ENCODE data around the gene IQCB1.

Gene IQCB1, protein sequence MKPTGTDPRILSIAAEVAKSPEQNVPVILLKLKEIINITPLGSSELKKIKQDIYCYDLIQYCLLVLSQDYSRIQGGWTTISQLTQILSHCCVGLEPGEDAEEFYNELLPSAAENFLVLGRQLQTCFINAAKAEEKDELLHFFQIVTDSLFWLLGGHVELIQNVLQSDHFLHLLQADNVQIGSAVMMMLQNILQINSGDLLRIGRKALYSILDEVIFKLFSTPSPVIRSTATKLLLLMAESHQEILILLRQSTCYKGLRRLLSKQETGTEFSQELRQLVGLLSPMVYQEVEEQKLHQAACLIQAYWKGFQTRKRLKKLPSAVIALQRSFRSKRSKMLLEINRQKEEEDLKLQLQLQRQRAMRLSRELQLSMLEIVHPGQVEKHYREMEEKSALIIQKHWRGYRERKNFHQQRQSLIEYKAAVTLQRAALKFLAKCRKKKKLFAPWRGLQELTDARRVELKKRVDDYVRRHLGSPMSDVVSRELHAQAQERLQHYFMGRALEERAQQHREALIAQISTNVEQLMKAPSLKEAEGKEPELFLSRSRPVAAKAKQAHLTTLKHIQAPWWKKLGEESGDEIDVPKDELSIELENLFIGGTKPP

DNA sequence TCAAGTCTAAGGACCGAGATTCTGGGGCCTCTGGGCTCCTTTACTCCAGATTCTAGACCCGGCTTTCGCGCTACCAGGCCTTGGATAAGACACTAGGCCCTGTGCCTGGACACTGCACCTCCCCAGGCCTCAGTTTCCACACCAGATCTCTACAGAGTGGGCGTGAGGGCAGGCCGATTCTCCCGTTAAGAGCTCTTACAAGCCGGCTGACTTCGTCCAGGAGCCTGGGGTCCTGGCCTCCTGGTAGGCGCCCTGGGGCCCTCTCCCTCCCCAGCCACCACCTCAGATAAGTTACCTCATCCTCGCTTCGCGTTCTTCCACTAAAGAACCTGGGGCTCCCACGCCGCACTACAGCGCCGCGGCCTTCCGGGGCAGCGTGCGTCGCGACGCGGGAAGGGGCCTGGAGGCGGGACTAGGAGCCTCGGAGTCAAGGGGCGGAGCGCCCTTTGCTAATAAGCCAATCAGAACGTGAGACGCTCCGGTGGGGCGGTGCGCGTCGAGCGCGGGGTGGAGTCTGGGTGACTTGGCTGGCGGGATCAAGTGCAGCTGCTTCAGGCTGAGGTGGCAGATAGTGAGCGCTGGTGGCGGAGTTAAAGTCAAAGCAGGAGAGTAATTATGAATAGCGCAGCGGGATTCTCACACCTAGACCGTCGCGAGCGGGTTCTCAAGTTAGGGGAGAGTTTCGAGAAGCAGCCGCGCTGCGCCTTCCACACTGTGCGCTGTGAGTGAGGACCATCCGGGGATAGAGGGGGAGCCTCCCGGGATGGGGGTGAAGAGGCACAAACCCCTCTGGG is at the start of gene IQCB1, which contains the start of gene EAF2:
Gene IQCB1, minus strand, starts transcription at position 390 of the 794 bp plus-strand sequence. CDS start 6,100 bp downstream, outside the sequence.
Gene EAF2, plus strand, starts transcription at position 539 of the 794 bp plus-strand sequence. Its CDS starts 77 bp downstream, at position 616.
- peak; percentile 100 for ATAC-seq
- TF ChIP-seq SNAI2 (CRISPR knock-in tag; IDR thresholded peaks at IDR 0.05) (no peak), TOX (CRISPR knock-in tag; IDR thresholded peaks at IDR 0.05; ENCODE audit: borderline replicate concordance) (no peak)
- TF ChIP-seq, protein P1, sequence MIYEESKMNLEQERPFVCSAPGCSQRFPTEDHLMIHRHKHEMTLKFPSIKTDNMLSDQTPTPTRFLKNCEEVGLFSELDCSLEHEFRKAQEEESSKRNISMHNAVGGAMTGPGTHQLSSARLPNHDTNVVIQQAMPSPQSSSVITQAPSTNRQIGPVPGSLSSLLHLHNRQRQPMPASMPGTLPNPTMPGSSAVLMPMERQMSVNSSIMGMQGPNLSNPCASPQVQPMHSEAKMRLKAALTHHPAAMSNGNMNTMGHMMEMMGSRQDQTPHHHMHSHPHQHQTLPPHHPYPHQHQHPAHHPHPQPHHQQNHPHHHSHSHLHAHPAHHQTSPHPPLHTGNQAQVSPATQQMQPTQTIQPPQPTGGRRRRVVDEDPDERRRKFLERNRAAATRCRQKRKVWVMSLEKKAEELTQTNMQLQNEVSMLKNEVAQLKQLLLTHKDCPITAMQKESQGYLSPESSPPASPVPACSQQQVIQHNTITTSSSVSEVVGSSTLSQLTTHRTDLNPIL (CRISPR knock-in tag; IDR thresholded peaks at IDR 0.05; ENCODE audit: low read depth), result no peak
- TF ChIP-seq, protein P2, sequence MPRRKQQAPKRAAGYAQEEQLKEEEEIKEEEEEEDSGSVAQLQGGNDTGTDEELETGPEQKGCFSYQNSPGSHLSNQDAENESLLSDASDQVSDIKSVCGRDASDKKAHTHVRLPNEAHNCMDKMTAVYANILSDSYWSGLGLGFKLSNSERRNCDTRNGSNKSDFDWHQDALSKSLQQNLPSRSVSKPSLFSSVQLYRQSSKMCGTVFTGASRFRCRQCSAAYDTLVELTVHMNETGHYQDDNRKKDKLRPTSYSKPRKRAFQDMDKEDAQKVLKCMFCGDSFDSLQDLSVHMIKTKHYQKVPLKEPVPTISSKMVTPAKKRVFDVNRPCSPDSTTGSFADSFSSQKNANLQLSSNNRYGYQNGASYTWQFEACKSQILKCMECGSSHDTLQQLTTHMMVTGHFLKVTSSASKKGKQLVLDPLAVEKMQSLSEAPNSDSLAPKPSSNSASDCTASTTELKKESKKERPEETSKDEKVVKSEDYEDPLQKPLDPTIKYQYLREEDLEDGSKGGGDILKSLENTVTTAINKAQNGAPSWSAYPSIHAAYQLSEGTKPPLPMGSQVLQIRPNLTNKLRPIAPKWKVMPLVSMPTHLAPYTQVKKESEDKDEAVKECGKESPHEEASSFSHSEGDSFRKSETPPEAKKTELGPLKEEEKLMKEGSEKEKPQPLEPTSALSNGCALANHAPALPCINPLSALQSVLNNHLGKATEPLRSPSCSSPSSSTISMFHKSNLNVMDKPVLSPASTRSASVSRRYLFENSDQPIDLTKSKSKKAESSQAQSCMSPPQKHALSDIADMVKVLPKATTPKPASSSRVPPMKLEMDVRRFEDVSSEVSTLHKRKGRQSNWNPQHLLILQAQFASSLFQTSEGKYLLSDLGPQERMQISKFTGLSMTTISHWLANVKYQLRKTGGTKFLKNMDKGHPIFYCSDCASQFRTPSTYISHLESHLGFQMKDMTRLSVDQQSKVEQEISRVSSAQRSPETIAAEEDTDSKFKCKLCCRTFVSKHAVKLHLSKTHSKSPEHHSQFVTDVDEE (CRISPR knock-in tag; IDR thresholded peaks at IDR 0.05), result no peak

DNA sequence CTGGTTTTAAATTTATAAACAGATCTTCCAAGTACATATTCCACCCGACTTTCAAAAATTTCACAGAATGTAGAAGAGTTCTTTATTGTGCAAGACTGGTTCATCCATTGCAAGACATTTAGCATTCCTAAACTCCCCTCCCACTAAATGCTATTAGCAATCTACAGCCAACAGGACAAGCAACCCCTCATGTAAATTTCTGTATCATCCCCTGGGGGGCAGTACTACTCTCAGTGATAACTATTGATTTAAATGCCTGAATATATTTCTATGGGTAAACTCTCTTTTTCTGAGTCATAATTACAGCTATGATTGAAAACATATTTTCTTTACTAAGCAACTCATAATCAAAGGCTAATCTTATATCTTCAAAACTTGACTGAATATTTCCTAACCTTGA is 48.6 kb upstream of the IQCB1 start:
- peak; percentile 41; the same call in 1 of the 3 replicates for ATAC-seq
- TF ChIP-seq TOX (CRISPR knock-in tag; IDR thresholded peaks at IDR 0.05; ENCODE audit: borderline replicate concordance) (no peak), CSDC2 (CRISPR knock-in tag; IDR thresholded peaks at IDR 0.05) (no peak), ZNF70 (CRISPR knock-in tag; IDR thresholded peaks at IDR 0.05) (no peak), TCF4 (CRISPR knock-in tag; IDR thresholded peaks at IDR 0.05; ENCODE audit: borderline replicate concordance) (no peak), RARB (CRISPR knock-in tag; IDR thresholded peaks at IDR 0.05) (no peak)
- TF ChIP-seq, protein P3, sequence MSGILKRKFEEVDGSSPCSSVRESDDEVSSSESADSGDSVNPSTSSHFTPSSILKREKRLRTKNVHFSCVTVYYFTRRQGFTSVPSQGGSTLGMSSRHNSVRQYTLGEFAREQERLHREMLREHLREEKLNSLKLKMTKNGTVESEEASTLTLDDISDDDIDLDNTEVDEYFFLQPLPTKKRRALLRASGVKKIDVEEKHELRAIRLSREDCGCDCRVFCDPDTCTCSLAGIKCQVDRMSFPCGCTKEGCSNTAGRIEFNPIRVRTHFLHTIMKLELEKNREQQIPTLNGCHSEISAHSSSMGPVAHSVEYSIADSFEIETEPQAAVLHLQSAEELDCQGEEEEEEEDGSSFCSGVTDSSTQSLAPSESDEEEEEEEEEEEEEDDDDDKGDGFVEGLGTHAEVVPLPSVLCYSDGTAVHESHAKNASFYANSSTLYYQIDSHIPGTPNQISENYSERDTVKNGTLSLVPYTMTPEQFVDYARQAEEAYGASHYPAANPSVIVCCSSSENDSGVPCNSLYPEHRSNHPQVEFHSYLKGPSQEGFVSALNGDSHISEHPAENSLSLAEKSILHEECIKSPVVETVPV (CRISPR knock-in tag; IDR thresholded peaks at IDR 0.05), result no peak

DNA sequence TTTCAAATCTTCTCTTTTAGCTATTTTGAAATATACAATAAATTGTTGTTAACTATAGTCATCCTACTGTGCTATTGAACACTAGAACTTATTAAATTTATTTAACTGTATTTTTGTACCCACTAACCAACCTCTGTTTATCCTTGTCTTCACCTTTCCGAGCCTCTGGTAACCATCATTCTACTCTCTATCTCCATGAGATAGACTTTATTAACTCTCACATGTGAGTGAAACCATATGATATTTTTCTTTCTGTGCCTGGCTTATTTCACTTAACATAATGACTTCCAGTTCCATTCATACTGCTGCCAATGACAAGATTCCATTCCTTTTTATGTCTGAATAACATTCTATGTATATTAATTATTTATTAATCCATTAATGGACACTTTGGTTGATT is 43.6 kb upstream of the IQCB1 start:
- ATAC-seq, result no peak
- TF ChIP-seq TCF4 (CRISPR knock-in tag; IDR thresholded peaks at IDR 0.05; ENCODE audit: borderline replicate concordance), result peak; percentile 95
- TF ChIP-seq, protein P2 (CRISPR knock-in tag; IDR thresholded peaks at IDR 0.05), result peak; percentile 71; the same call in 1 of the 2 replicates
- TF ChIP-seq, protein P3 (CRISPR knock-in tag; IDR thresholded peaks at IDR 0.05), result 0 out of 2 replicates have a peak, but pooled peaks have one; percentile 60
- peak; percentile 57; the same call in 1 of the 2 replicates for TF ChIP-seq ISL1 (CRISPR knock-in tag; IDR thresholded peaks at IDR 0.05)
- TF ChIP-seq, protein P4, sequence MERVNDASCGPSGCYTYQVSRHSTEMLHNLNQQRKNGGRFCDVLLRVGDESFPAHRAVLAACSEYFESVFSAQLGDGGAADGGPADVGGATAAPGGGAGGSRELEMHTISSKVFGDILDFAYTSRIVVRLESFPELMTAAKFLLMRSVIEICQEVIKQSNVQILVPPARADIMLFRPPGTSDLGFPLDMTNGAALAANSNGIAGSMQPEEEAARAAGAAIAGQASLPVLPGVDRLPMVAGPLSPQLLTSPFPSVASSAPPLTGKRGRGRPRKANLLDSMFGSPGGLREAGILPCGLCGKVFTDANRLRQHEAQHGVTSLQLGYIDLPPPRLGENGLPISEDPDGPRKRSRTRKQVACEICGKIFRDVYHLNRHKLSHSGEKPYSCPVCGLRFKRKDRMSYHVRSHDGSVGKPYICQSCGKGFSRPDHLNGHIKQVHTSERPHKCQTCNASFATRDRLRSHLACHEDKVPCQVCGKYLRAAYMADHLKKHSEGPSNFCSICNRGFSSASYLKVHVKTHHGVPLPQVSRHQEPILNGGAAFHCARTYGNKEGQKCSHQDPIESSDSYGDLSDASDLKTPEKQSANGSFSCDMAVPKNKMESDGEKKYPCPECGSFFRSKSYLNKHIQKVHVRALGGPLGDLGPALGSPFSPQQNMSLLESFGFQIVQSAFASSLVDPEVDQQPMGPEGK (CRISPR knock-in tag; IDR thresholded peaks at IDR 0.05; ENCODE audit: borderline replicate concordance), result no peak

Measured in SK-N-SH treated with all-trans-retinoic acid at 6 μM for 48 hours (cell line).